Lung (tissue), 12 donors: Measurements from ENCODE around the gene KCND3. TPM values are rescaled to one million over a fixed set of nuclear protein-coding genes. Genes with fewer than 3 reads are reported as not detected.
A peak's percentile ranks its signal among the peaks of the same experiment; 100 is the strongest.

Source experiments
- ATAC-seq: fragments of 200-7000 bp; cut with Tn5 transposase; one replicate; pipeline ENCODE4 v1.9.1; 2020; ENCODE audit warnings: moderate number of reproducible peaks; ENCODE audit not compliant: insufficient read depth, low FRiP score
- DNase-seq, 3 donors: peaks; one replicate each; pipeline ENCODE4 v3.0.0-alpha.2; 2013 to 2017
- H3K27ac ChIP-seq, 2 donors: one replicate each; pipeline ENCODE4 v1.5.1; 2013; ENCODE audit warnings: mild to moderate bottlenecking in 2 of 2, moderate library complexity in 2 of 2, control low read depth in 1 of 2, inconsistent platforms in 1 of 2, low read depth in 1 of 2, low read length in 1 of 2
- H3K27me3 ChIP-seq, 3 donors: one replicate each; pipeline ENCODE4 v1.5.1; 2013; ENCODE audit warnings: low read length in 2 of 3; ENCODE audit not compliant: control insufficient read depth in 3 of 3, insufficient read depth in 3 of 3
- H3K36me3 ChIP-seq, 4 donors: one replicate each; pipeline ENCODE4 v1.5.1; 2013; ENCODE audit warnings: low read length in 4 of 4, mild to moderate bottlenecking in 1 of 4, moderate library complexity in 1 of 4; ENCODE audit not compliant: control insufficient read depth in 4 of 4, insufficient read depth in 4 of 4
- H3K4me1 ChIP-seq, 5 donors: one replicate each; pipeline ENCODE4 v1.5.1; 2013; ENCODE audit warnings: low read length in 5 of 5, mild to moderate bottlenecking in 2 of 5, moderate library complexity in 1 of 5; ENCODE audit not compliant: control insufficient read depth in 5 of 5, insufficient read depth in 5 of 5
- H3K4me3 ChIP-seq: one replicate; pipeline ENCODE4 v1.5.1; 2013; ENCODE audit warnings: mild to moderate bottlenecking, control low read depth, moderate library complexity
- H3K9ac ChIP-seq, 2 donors: one replicate each; pipeline ENCODE4 v1.5.1; 2013; ENCODE audit warnings: low read length in 2 of 2, control low read depth in 1 of 2; ENCODE audit not compliant: insufficient read depth in 1 of 2
- H3K9me3 ChIP-seq, 4 donors: one replicate each; pipeline ENCODE4 v1.5.1; 2013; ENCODE audit warnings: low read length in 3 of 4, mild to moderate bottlenecking in 1 of 4, moderate library complexity in 1 of 4; ENCODE audit not compliant: control insufficient read depth in 4 of 4, insufficient read depth in 3 of 4
- WGBS, 2 donors: extraction: QIAGEN DNeasy Blood & Tissue Kit; methylation state at CpG; one replicate each; pipeline ENCODE4 v1.1.7; 2013; 5-methylcytosine and 5-hydroxymethylcytosine counted together
- polyA plus RNA-seq, 2 donors: library from polyadenylated mRNA; stranded (reverse); fragments of 200-250 nt; gene quantifications; one replicate each; pipeline ENCODE4 v1.2.1, GENCODE V29; 2013
- total RNA-seq, 2 donors: library from RNA; depleted of rRNA in 1 of 2; stranded (reverse); fragments of >200 nt in 1 of 2; gene quantifications; one replicate each; pipeline ENCODE4 v1.2.1, GENCODE V29; 2014 to 2021
- TF ChIP-seq, protein P1 (sequence below): IDR thresholded peaks from 2 replicates; pipeline ENCODE4 v1.5.1; 2012; ENCODE audit warnings: mild to moderate bottlenecking; ENCODE audit errors: control extremely low read depth, extremely low read depth
- donor health status: control.
- donor health status: control.
- donor health status: Bipolar disorder and iron deficiency.
- donor health status: healthy.
- donor health status: DM: yes; HTN: yes; CAD: no.

The KCND3 gene
- total and polyA plus RNA-seq, 4 donors: 1.3 to 12.1 (median 4.9) TPM

DNA sequence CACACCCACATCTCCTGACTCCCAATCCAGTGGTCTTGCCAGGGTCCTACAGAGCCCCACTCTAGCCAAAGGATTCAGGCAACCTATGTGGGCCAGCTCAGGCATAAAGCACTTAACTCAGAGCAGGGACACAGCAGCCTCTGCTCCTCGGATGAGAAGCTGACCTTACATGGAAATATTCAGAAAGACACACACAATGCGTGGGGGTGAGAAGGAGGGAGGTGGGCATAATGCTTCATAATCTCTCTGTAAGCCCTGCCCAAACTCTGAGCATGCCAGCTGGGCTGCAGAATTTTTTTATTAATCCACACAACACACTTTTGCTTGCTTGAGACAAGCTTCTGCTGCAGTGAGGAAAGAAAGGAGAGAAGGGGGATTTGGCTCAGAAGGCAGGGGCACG, 21.6 kb downstream of the KCND3 start:
- no peak overlapping the region for H3K27ac ChIP-seq
- WGBS, 2 donors: 68 to 73% methylated on average over 3 of the region's 3 CpGs
- ATAC-seq (no peak), DNase-seq (no peak)
- H3K9me3 ChIP-seq: no peaks in the 10 kb centered on the region
- no peak overlapping the region for H3K9ac ChIP-seq
- no peaks in the 10 kb centered on the region for H3K4me1 ChIP-seq
- no peaks in the 10 kb centered on the region for H3K27me3 ChIP-seq
- H3K4me3 ChIP-seq: no peak overlapping the region
- no peaks in the 10 kb centered on the region for H3K36me3 ChIP-seq
- TF ChIP-seq, protein P1, sequence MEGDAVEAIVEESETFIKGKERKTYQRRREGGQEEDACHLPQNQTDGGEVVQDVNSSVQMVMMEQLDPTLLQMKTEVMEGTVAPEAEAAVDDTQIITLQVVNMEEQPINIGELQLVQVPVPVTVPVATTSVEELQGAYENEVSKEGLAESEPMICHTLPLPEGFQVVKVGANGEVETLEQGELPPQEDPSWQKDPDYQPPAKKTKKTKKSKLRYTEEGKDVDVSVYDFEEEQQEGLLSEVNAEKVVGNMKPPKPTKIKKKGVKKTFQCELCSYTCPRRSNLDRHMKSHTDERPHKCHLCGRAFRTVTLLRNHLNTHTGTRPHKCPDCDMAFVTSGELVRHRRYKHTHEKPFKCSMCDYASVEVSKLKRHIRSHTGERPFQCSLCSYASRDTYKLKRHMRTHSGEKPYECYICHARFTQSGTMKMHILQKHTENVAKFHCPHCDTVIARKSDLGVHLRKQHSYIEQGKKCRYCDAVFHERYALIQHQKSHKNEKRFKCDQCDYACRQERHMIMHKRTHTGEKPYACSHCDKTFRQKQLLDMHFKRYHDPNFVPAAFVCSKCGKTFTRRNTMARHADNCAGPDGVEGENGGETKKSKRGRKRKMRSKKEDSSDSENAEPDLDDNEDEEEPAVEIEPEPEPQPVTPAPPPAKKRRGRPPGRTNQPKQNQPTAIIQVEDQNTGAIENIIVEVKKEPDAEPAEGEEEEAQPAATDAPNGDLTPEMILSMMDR: no peak

DNA sequence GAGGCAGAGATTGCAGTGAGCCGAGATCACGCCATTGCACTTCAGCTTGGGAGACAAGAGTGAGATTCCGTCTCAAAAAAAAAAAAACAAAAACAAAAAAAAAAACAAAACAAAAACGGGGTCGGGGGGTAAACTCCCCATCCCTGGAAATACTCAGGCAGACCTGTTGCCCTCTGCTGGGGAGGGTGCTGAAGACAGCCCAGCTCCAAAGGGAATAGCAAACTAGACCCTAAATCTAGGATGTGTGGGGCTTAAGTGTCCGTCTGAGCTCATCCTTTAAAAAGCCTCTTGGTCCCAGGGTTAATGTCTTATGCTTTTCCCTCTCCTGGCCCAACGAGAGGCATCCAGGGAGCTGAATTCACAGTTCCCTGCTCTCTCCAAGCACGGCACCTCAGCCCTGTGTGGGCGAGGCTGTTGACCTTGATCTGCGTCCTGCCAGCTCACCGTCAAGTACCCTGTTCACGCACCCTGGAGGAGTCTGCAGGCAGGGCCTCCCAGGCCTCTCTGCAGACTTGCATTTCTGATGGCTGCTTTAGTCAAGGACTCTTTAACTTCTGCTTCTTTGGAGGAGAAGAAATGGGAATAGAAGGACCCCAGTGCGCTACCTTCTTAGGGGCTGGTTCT, 22.3 kb downstream of the KCND3 start:
- no peaks in the 10 kb centered on the region for H3K9me3 ChIP-seq
- peak; percentile 84 for ATAC-seq
- TF ChIP-seq, protein P1: no peak
- peak; percentile 11 to 45 (median 42) for DNase-seq
- no peaks in the 10 kb centered on the region for H3K36me3 ChIP-seq
- H3K27me3 ChIP-seq: no peaks in the 10 kb centered on the region
- no peak overlapping the region for H3K4me3 ChIP-seq
- 61 to 72% methylated on average over 13 of the region's 13 CpGs for WGBS, 2 donors
- H3K4me1 ChIP-seq: peaks cover 0 to 3% (median 0%) of the 10 kb centered on the region in 5 donors
- H3K27ac ChIP-seq: no peak overlapping the region
- H3K9ac ChIP-seq: no peak overlapping the region

DNA sequence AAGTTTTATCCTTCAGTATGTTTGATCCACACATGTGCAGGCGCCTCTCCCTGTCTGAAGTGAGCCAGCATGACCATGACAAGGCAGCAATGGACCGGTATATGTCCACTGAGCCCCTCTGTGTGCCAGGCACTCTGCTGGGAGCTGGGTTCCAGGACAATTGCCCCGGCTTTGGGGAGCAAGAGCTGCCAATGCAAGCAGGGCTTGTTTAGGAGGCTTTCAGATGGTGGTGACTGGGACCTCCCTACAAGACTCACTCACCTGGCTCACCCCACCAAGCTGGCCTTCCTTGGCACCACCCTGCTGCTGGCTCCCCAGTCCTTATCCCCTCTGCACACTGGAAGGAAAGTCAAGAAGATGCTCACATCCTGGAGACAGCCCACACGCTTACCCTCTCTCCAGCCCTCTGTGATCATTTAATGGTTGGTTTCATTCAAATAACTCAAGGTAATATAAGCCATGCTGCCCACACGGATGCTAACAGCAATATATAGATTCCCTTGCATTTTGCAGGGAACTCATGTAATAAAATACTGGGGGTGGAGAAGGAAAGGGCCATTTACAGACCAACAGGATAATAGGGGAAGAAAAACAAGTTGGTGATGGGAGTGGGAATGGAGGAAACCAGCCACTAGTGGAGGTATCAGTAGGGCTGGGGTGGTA, 23.6 kb downstream of the KCND3 start:
- H3K27ac ChIP-seq: no peak overlapping the region
- no peaks in the 10 kb centered on the region for H3K36me3 ChIP-seq
- peaks cover 0 to 5% (median 0%) of the 10 kb centered on the region in 5 donors for H3K4me1 ChIP-seq
- TF ChIP-seq, protein P1: no peak
- WGBS, 2 donors: 90% methylated on average over 5 of the region's 5 CpGs
- no peak for ATAC-seq
- no peaks in the 10 kb centered on the region for H3K27me3 ChIP-seq
- DNase-seq: no peak
- no peak overlapping the region for H3K9ac ChIP-seq
- H3K9me3 ChIP-seq: no peaks in the 10 kb centered on the region
- no peak overlapping the region for H3K4me3 ChIP-seq
